Upper lobe of right lung (tissue), 1 donor: ENCODE data around the gene SLC25A27. TPM values are rescaled to one million over a fixed set of nuclear protein-coding genes. Genes with fewer than 3 reads are reported as not detected.

Experiments used
- ATAC-seq: fragments of 200-7000 bp; cut with Tn5 transposase; one replicate; pipeline ENCODE4 v1.9.1; 2020; ENCODE audit warnings: mild to moderate bottlenecking, moderate library complexity
- DNase-seq: peaks from one replicate; pipeline ENCODE4 v3.0.0-alpha.2; 2020
- H3K27ac ChIP-seq: fragments of 200-600 bp; one replicate; pipeline ENCODE4 v1.8.0; 2022
- H3K27me3 ChIP-seq: fragments of 200-600 bp; one replicate; pipeline ENCODE4 v1.8.0; 2022; ENCODE audit warnings: mild to moderate bottlenecking
- H3K36me3 ChIP-seq: fragments of 200-600 bp; one replicate; pipeline ENCODE4 v1.8.0; 2022
- H3K4me1 ChIP-seq: fragments of 200-600 bp; one replicate; pipeline ENCODE4 v1.8.0; 2022
- H3K4me3 ChIP-seq: fragments of 200-600 bp; one replicate; pipeline ENCODE4 v1.8.0; 2022; ENCODE audit warnings: mild to moderate bottlenecking
- H3K9me3 ChIP-seq: fragments of 200-600 bp; one replicate; pipeline ENCODE4 v1.8.0; 2022
- CTCF ChIP-seq: fragments of 200-600 bp; IDR thresholded peaks from one replicate; pipeline ENCODE4 v1.8.0; 2022; ENCODE audit warnings: antibody characterized with exemption
- intact Hi-C: fragments of 100-400 bp; cut with DNase I; formaldehyde crosslinking; loops from one replicate; pipeline ENCODE4 v1.11.0; 2022
- long read RNA-seq: library from polyadenylated mRNA; unstranded; transcript quantifications from one replicate; pipeline ENCODE4 v2.0.0, GENCODE V29; 2021
- total RNA-seq: library from RNA; stranded (reverse); fragmentation: NEBNext Ultra II Directional; extraction: Animal tissue kit (Norgen Biotek cat#: 25700); gene quantifications from one replicate; pipeline ENCODE4 v1.2.1, GENCODE V29; 2021
- donor health status: DM: no; HTN: yes; CAD: no; lungs with severe emphysema.

Gene SLC25A27
- 17.8 TPM for total RNA-seq
- long read RNA-seq, partial matches to known transcripts, result 1 of 8 reads
- long read RNA-seq, other reads (novel, unspliced or antisense), result 7 of 8 reads

GRCh38 chr6:46652603-46653438, at the start of gene SLC25A27, which contains the start of gene CYP39A1:
TSS of gene SLC25A27 (plus strand) at chr6:46652975. CDS start at chr6:46653193, 218 bp downstream.
TSS of gene CYP39A1 (minus strand) at chr6:46652818. CDS start at chr6:46652582, 236 bp downstream.
- Histone ChIP-seq H3K4me3 (peak within 1 kb of the TSS; percentile 92), H3K4me1 (peaks cover 12% of the 10 kb centered on the region), H3K27ac (peak within 1 kb of the TSS; percentile 75), H3K27me3 (no peaks in the 10 kb centered on the region), H3K36me3 (peaks cover 2% of the 10 kb centered on the region), H3K9me3 (no peaks in the 10 kb centered on the region)
- TF ChIP-seq CTCF, result no peak
- peak; percentile 100 for ATAC-seq
- intact Hi-C loops, result no loop called here
- peak; percentile 97 for DNase-seq

- no peaks in the 10 kb centered on the region for H3K36me3 ChIP-seq
- no peaks in the 10 kb centered on the region for H3K4me1 ChIP-seq
- intact Hi-C loops, result no loop called here
- no peak overlapping the region for H3K4me3 ChIP-seq
- no peak for ATAC-seq
- no peaks in the 10 kb centered on the region for H3K9me3 ChIP-seq
- no peak for TF ChIP-seq CTCF
- no peaks in the 10 kb centered on the region for H3K27me3 ChIP-seq
- no peak overlapping the region for H3K27ac ChIP-seq
- no peak for DNase-seq
These were observed 47.5 kb upstream of the SLC25A27 start for GRCh38 chr6:46605091-46605797.

- intact Hi-C loops, result no loop called here
- Histone ChIP-seq H3K27me3 (no peaks in the 10 kb centered on the region), H3K36me3 (no peaks in the 10 kb centered on the region), H3K4me1 (no peaks in the 10 kb centered on the region), H3K9me3 (no peaks in the 10 kb centered on the region), H3K4me3 (no peak overlapping the region), H3K27ac (no peak overlapping the region)
- TF ChIP-seq CTCF, result no peak
- ATAC-seq, result no peak
- DNase-seq, result no peak
These were observed 46.4 kb upstream of the SLC25A27 start for GRCh38 chr6:46606338-46606737.

DNA sequence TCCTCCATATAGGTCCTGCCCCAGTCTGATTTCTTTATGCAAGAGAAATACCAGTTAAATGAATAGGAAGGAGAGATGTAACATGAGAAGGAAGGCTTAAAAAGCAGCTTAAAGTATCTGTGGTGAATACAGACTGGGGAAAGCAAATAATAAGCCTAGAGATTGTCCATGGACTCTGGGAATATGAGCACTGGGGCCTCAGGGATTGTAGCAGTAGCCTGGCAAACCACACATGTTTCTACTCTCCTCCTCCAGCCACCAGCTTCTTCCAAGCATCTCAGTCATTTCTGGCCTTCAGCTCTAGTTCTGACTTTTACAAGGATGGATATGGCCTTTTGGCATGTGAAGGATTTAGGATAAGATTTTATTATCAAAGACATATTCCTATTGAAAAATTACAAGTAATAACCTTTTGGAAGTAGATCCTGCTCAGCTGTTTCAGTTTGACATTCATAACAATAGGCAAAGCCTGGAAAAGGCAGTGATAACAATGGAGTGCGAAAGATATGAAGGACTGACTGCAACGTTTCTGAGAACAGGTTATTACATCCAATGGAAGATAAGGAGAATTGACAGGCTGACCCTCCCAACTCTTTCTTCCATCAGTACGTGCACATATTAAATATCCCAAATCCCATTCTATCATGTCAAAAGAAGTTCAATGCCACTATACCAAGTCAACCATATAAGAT, 41.8 kb upstream of the SLC25A27 start:
- Histone ChIP-seq H3K27ac (no peak overlapping the region), H3K4me1 (no peaks in the 10 kb centered on the region), H3K4me3 (no peak overlapping the region), H3K36me3 (no peaks in the 10 kb centered on the region), H3K9me3 (no peaks in the 10 kb centered on the region), H3K27me3 (no peaks in the 10 kb centered on the region)
- no peak for ATAC-seq
- DNase-seq, result no peak
- intact Hi-C loops, result no loop called here
- TF ChIP-seq CTCF, result no peak

GRCh38 chr6:46612645-46613044, 40.1 kb upstream of the SLC25A27 start:
- Histone ChIP-seq H3K27me3 (no peaks in the 10 kb centered on the region), H3K4me1 (no peaks in the 10 kb centered on the region), H3K27ac (no peak overlapping the region), H3K36me3 (no peaks in the 10 kb centered on the region), H3K9me3 (no peaks in the 10 kb centered on the region), H3K4me3 (no peak overlapping the region)
- TF ChIP-seq CTCF, result no peak
- DNase-seq, result no peak
- intact Hi-C loops, result no loop called here
- no peak for ATAC-seq
